ENCODE measurements around the gene UBE2M.

DNA sequence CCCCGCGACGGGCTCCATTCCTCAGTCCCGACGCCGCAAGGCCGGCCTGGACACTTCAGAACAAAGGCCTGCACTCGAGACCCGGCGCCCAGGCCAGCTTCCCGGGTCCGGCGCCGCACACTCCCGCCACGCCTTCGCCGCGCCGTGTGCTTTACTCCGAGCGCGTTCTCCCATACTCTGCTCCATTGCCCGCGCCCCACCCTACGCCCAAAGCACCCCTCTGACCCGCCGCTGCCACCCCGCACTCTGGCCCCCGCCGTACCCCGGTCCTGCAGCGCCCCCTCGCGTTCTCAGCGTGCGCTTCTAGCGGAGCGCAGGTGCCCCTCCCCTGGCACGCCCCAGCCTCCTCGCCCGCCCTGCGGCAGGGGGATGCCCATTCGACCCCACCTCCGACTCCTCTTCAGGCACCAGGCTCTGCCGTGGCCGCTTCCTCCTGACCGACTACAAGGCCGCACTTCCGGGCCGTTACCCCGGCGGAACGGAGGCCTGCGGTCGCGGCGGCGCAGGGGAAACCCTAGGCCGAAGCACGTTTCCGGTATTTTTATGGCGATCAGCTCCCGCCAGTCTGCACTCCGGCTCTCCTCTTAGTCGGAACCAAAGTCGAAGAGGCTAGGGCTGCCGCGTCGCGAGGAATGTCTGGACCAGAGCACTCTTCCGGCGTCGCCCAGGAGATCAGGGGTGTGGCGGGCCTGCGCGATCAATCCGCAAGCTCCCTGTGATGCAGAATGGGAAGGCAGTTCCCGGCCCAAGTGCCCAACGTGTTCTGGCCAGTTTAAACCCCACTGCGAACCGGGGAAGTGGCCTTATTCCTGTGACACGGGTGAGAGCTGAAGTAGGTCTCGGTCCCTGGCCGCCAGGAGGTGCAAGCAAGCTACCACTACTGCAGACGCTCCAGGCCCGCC, 38.8 kb downstream of the UBE2M start, which contains the start of gene ZBTB45:
- TF ChIP-seq, protein P1, sequence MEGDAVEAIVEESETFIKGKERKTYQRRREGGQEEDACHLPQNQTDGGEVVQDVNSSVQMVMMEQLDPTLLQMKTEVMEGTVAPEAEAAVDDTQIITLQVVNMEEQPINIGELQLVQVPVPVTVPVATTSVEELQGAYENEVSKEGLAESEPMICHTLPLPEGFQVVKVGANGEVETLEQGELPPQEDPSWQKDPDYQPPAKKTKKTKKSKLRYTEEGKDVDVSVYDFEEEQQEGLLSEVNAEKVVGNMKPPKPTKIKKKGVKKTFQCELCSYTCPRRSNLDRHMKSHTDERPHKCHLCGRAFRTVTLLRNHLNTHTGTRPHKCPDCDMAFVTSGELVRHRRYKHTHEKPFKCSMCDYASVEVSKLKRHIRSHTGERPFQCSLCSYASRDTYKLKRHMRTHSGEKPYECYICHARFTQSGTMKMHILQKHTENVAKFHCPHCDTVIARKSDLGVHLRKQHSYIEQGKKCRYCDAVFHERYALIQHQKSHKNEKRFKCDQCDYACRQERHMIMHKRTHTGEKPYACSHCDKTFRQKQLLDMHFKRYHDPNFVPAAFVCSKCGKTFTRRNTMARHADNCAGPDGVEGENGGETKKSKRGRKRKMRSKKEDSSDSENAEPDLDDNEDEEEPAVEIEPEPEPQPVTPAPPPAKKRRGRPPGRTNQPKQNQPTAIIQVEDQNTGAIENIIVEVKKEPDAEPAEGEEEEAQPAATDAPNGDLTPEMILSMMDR (IDR thresholded peaks at IDR 0.05) = peak; percentile 62 to 71
- TF ChIP-seq POLR2A (IDR thresholded peaks at IDR 0.05) (peak in 1 of 2 donors; percentile 49), POLR2AphosphoS5 (IDR thresholded peaks at IDR 0.05) (peak; percentile 18 to 93 (median 93))

Data from suprapubic skin (tissue), 4 donors.